ENCODE measurements around the gene ADAM33.

ADAM33 gene

DNA sequence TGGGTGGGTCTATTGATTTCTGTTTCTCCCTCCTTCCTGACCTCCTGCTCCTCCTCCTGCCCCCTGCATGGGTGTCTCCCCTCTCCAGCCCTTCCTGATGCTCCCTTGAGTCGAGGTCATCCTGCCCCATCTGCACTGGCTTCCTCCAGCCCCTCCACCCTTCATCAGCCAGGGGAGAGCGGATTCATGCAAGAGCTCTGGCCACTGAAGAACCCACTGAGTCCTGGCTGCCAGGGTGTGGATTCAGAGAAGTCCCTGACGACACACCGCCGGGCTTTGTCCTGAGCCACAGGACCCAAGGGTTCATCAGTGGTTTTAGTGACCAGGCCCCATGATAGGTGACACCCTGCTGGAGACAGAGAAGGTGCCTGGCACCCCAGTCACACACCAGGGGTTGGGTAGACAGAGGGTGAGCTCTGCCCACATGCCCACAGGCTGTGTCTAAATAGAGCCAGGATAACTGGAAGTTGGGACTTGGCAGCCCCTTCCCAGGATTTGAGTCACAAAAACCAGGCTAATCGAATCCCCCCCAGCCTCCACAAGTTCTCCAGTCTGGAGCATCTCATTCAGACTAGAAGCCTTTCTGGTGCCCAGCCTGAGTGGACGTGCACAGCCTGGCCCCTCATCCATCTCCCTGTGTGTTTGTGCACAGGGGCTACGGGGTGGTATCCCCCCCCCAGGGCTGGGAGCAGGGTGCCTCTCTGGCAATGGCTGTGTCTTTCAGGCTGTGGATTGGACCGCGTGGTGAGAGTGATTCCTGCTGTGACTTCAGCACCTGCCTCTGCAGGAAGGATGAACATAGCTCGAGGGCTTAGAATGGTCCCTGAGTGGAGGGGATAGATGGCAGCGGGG, 19.8 kb downstream of the ADAM33 start:
- Histone ChIP-seq H3K9ac (ENCODE audit: low read length) (no peak overlapping the region), H3K4me3 (ENCODE audit: low read depth, low read length) (no peak overlapping the region), H3K27me3 (ENCODE audit: control insufficient read depth, insufficient read depth, low read length) (peaks cover 47% of the 10 kb centered on the region), H3K9me3 (ENCODE audit: control insufficient read depth, insufficient read depth, low read depth, low read length) (no peaks in the 10 kb centered on the region), H3K27ac (ENCODE audit: low read depth, low read length) (no peak overlapping the region), H3K36me3 (ENCODE audit: control insufficient read depth, insufficient read depth, low read length) (no peaks in the 10 kb centered on the region), H3K4me1 (ENCODE audit: control insufficient read depth, insufficient read depth, low read length) (peaks cover 12% of the 10 kb centered on the region)

DNA sequence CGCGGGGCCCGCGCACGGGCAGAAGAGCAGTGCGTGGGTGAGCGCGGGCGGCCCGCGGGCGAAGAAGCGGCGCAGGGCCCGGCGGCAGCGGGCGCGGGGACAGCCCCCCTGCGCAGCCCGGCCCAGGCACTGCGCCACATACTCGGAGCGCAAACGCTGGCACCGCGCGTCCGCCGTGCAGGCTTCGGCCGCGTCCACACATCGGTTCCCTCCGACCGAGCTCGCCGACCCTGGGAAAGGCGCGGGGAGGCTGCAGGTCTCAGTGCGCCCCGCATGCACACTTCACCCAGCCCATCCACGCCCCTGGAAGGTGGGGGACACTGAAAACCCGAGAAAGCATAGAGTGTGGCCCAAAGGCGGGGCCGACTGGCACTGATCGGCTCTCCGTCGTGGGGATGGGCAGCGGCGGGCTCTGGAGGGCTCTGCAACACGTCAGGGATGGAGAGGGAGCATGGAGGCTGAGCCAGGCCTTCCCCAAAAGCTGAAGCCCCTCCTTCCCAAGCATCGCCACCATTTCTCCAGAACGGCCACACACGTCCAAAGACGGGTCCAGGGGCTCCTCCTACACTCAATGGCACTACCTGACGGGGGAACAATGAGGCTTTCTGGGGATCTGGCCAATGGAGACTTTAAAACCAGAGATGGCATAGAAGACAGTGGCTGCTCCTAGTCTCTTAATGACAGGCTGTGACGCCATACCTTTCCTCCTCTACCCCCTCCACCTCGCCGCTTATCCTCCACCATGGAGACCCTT, 20.6 kb downstream of the ADAM33 start:
- H3K36me3 ChIP-seq (ENCODE audit: control insufficient read depth, insufficient read depth, low read length): no peaks in the 10 kb centered on the region
- peaks cover 10% of the 10 kb centered on the region for H3K4me1 ChIP-seq (ENCODE audit: control insufficient read depth, insufficient read depth, low read length)
- no peaks in the 10 kb centered on the region for H3K9me3 ChIP-seq (ENCODE audit: control insufficient read depth, insufficient read depth, low read depth, low read length)
- peak overlapping the region; percentile 50 for H3K4me3 ChIP-seq (ENCODE audit: low read depth, low read length)
- H3K9ac ChIP-seq (ENCODE audit: low read length): no peak overlapping the region
- H3K27me3 ChIP-seq (ENCODE audit: control insufficient read depth, insufficient read depth, low read length): peaks cover 47% of the 10 kb centered on the region
- no peak overlapping the region for H3K27ac ChIP-seq (ENCODE audit: low read depth, low read length)

DNA sequence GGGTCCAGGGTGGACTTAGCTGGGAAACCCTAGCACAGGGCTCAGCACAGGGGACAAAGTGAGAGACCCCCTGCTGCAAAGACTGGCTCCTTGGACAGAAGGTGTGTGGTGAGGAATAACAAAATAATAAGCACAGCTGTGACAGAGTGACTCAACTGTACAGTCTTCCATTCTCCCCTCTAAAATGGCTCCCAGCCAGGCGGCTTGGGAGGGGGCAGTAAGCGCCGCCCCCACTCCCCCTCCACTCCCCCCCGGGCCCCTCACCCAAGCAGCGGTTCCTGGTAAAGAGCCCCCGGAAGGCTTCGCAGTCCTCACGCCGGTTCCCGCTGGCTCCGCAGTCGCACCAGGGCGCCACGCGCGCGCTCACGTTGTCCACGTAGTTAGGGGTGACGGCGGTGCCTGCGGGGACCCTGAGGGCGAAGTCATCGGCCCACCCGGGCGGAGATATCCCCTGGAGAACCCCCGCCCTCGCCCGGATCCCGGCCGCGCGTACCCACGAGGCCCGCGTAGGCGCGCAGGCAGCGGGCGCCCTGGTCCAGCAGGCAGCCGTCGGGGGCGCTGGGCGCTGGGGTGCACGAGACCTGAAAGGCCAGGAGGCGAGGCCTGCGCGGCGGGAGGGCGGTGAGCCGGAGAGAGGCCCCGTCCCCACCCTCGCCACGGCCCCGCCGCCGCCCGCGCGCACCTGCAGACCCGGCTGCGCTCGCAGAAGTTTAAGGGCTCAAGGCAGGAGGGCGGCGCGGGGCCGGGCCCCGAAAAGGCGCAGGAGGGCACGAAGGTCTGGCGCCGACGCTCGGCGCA, 21.3 kb downstream of the ADAM33 start:
- H3K4me3 ChIP-seq (ENCODE audit: low read depth, low read length): peak overlapping the region; percentile 50
- H3K9ac ChIP-seq (ENCODE audit: low read length): no peak overlapping the region
- peaks cover 47% of the 10 kb centered on the region for H3K27me3 ChIP-seq (ENCODE audit: control insufficient read depth, insufficient read depth, low read length)
- no peaks in the 10 kb centered on the region for H3K9me3 ChIP-seq (ENCODE audit: control insufficient read depth, insufficient read depth, low read depth, low read length)
- peaks cover 7% of the 10 kb centered on the region for H3K4me1 ChIP-seq (ENCODE audit: control insufficient read depth, insufficient read depth, low read length)
- H3K36me3 ChIP-seq (ENCODE audit: control insufficient read depth, insufficient read depth, low read length): no peaks in the 10 kb centered on the region
- H3K27ac ChIP-seq (ENCODE audit: low read depth, low read length): no peak overlapping the region

DNA sequence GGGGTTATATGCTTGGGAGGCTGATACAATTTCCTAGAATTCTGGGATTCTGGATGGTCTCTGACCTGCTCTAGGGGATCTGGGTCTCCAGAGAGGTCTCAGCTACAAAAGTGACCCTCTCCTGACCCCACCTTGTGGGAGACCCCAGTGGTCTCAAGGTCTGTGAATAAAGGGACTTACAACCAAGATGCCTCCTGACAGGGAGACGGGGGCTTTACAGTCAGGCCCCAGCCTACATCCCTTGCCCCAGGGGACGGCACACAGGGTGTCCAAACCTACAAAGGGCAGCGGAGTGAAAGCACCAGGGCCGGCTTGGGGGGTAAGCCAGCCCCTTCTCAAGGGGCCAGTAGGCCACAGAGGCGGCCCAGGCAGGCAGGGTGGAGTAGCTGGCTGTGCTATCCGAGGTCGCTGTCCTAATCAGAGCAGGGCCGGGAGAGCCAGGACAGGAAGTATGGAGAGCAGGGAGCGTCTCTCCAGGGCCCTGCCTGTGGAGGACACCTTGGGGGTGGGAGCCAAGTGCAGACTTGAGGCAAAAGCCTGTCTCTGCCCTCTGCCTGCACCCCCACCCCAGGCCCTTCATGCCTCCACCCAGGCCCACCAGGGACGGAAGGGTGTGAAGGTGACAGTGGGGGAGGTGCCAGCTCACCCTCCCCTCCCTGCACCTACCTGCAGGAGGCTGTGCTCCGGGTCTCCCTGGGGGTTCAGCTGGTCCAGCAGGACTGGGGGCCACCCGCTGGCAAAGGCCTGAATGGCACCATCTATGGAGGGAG, 22.1 kb downstream of the ADAM33 start:
- Histone ChIP-seq H3K4me1 (ENCODE audit: control insufficient read depth, insufficient read depth, low read length) (peaks cover 7% of the 10 kb centered on the region), H3K27me3 (ENCODE audit: control insufficient read depth, insufficient read depth, low read length) (peaks cover 47% of the 10 kb centered on the region), H3K27ac (ENCODE audit: low read depth, low read length) (no peak overlapping the region), H3K4me3 (ENCODE audit: low read depth, low read length) (no peak overlapping the region), H3K36me3 (ENCODE audit: control insufficient read depth, insufficient read depth, low read length) (no peaks in the 10 kb centered on the region), H3K9me3 (ENCODE audit: control insufficient read depth, insufficient read depth, low read depth, low read length) (no peaks in the 10 kb centered on the region), H3K9ac (ENCODE audit: low read length) (no peak overlapping the region)

DNA sequence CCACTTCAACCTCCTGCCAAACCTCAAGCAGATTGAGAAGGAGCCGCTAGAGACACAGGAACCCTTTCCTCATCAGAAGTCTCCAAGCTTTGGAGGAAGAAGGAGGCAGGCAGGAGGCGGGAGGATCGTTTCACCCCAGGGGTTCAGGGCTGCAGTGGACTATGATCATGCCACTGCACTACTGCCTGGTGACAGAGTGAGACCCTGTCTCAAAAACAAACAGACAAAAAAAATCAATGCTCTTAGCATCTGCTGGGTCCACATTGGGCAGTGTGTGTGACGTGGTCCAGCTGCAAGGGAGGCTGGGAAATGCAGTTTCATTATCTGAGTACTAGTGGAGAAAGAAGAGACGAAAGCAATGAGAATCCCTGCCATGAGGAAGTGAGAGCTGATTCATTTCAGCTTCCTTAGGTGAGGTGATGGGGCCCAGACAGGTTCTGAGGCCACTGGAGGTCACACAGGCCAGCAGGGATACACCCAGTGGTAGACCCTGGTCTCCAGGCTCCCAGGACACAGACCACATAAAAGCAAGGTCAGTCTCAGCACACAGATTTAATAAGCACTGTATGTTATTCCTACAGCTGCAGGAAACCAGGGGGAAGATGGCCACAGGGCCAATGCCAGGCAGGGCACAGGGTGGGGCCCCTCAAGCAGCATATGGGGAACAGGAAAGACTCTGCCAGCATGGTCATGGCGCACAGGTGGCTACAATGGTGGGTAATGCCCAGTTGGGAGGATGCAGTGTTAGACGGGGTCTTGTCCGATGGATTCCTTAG, 22.9 kb downstream of the ADAM33 start:
- no peaks in the 10 kb centered on the region for H3K36me3 ChIP-seq (ENCODE audit: control insufficient read depth, insufficient read depth, low read length)
- H3K4me1 ChIP-seq (ENCODE audit: control insufficient read depth, insufficient read depth, low read length): peaks cover 7% of the 10 kb centered on the region
- no peak overlapping the region for H3K4me3 ChIP-seq (ENCODE audit: low read depth, low read length)
- no peaks in the 10 kb centered on the region for H3K9me3 ChIP-seq (ENCODE audit: control insufficient read depth, insufficient read depth, low read depth, low read length)
- no peak overlapping the region for H3K9ac ChIP-seq (ENCODE audit: low read length)
- no peak overlapping the region for H3K27ac ChIP-seq (ENCODE audit: low read depth, low read length)
- H3K27me3 ChIP-seq (ENCODE audit: control insufficient read depth, insufficient read depth, low read length): peaks cover 47% of the 10 kb centered on the region

DNA sequence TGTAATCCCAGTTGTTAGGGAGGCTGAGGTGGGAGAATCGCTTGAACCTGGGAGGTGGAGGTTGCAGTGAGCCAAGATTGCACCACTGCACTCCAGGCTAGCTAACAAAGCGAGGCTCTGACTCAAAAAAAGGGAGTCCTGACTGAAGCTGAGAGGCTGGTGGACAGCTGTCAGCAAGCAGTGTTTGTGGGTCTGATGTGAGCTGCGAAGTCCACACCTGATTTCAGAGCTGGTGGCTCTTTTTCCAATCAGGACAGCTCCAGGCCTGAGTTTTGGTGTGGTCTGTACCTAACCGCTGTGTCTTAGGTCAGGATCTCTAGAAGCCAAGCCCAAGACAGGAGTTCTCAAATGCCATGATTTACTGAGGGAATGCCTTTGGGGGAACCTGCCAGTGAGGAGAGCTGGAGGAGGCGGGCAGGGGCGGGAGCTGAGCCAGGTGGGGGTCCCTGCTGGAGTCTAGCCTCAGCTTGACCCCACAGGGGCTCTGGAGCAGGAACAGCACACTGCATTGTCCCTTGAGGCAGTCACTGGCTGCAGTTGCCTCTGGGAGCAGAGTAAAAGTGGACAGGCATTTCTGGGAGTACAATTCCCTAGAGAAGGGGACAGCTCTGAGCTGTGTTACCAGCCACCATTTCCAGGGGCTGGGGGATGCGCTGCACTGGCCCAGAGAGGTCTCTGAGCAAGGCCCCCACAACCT, 23.6 kb downstream of the ADAM33 start:
- Histone ChIP-seq H3K27me3 (ENCODE audit: control insufficient read depth, insufficient read depth, low read length) (peaks cover 44% of the 10 kb centered on the region), H3K36me3 (ENCODE audit: control insufficient read depth, insufficient read depth, low read length) (no peaks in the 10 kb centered on the region), H3K4me3 (ENCODE audit: low read depth, low read length) (no peak overlapping the region), H3K9ac (ENCODE audit: low read length) (no peak overlapping the region), H3K4me1 (ENCODE audit: control insufficient read depth, insufficient read depth, low read length) (peaks cover 7% of the 10 kb centered on the region), H3K27ac (ENCODE audit: low read depth, low read length) (no peak overlapping the region), H3K9me3 (ENCODE audit: control insufficient read depth, insufficient read depth, low read depth, low read length) (no peaks in the 10 kb centered on the region)

DNA sequence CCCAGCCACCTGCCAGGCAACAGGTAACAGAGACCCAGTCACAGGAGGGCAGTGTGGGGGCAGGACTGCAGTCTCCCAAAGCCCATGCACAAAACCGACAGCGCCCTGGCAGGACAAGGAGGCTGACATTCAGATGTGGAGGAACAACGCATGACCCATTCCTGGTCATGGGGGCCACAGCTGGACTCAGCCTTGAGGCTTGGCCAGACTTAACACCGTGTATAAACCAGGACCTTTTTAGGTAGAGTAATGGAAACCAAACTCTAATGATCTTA, 26.7 kb downstream of the ADAM33 start:
- peaks cover 5% of the 10 kb centered on the region for H3K4me1 ChIP-seq (ENCODE audit: control insufficient read depth, insufficient read depth, low read length)

DNA sequence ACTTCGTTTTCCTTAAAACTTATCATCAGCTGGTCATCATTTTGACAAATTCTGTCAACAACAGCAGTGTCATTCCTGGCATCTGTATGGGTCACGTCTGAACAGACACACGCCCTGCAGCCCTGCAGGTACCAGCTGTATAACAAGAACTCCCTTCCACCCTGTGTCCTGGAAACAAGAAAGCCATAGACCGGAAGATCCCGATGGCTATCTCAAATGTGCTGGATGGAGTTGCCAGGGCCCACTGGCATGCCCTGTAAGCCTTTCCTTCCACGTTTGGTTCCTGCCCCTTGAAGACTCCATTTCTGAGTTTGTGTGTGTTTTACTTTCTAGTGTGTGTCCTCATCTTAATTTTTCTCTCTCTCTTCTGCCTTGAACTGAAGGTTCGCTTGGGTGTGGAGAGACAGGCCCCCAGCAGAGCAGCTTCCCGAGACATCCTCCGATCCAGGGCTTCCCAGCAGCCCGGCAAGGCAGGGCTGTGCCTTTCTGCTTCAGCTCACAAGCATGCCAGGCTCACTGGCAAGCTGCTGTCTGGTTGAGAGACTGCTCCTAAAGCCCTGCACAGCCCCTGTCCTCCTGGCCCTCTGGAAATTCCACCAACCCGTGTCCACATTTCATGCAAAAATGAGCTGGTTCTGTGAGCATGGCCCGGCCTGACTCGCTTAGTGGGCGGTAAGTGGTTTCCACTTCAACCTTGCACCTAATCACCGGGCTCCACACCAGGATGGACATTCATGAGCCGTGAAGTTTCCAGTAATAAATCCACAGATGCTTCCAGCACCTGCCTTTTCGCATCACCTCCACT, 27.3 kb downstream of the ADAM33 start:
- H3K27ac ChIP-seq (ENCODE audit: low read depth, low read length): no peak overlapping the region
- H3K36me3 ChIP-seq (ENCODE audit: control insufficient read depth, insufficient read depth, low read length): no peaks in the 10 kb centered on the region; the same call in 1 of the 2 replicates
- no peaks in the 10 kb centered on the region for H3K9me3 ChIP-seq (ENCODE audit: control insufficient read depth, insufficient read depth, low read depth, low read length)
- H3K4me3 ChIP-seq (ENCODE audit: low read depth, low read length): no peak overlapping the region
- no peak overlapping the region for H3K9ac ChIP-seq (ENCODE audit: low read length)
- H3K4me1 ChIP-seq (ENCODE audit: control insufficient read depth, insufficient read depth, low read length): no peaks in the 10 kb centered on the region; the same call in 1 of the 2 replicates
- peaks cover 7% of the 10 kb centered on the region for H3K27me3 ChIP-seq (ENCODE audit: control insufficient read depth, insufficient read depth, low read length)

More for the DNA sequence above, 26.7 kb downstream of the ADAM33 start:
- Histone ChIP-seq H3K36me3 (ENCODE audit: control insufficient read depth, insufficient read depth, low read length) (no peaks in the 10 kb centered on the region), H3K27ac (ENCODE audit: low read depth, low read length) (no peak overlapping the region), H3K4me3 (ENCODE audit: low read depth, low read length) (no peak overlapping the region), H3K27me3 (ENCODE audit: control insufficient read depth, insufficient read depth, low read length) (peaks cover 13% of the 10 kb centered on the region), H3K9ac (ENCODE audit: low read length) (no peak overlapping the region), H3K9me3 (ENCODE audit: control insufficient read depth, insufficient read depth, low read depth, low read length) (no peaks in the 10 kb centered on the region)

DNA sequence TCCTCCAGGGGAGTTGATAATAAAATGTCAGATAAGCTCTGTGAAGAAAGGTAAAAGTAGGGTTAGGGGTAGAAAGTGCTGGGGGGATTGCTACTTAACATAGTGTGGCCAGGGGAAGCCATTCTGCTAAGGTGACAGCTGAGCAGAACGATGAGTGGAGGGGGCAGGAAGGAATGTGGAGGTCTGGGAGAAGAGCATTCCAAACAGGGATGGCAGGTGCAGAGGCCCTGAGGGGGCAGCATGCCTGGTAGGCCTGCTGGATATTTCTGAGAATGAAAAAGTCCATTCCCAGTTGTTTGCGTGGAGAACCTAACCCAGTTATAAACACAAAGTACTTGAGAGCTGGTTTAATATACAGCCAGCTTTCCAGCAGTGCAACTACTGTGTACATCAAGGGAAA, 27.9 kb downstream of the ADAM33 start:
- Histone ChIP-seq H3K4me1 (ENCODE audit: control insufficient read depth, insufficient read depth, low read length) (no peaks in the 10 kb centered on the region; the same call in 1 of the 2 replicates), H3K27ac (ENCODE audit: low read depth, low read length) (no peak overlapping the region)

More for the DNA sequence above, 27.9 kb downstream of the ADAM33 start:
- H3K27me3 ChIP-seq (ENCODE audit: control insufficient read depth, insufficient read depth, low read length): peaks cover 1% of the 10 kb centered on the region
- no peak overlapping the region for H3K4me3 ChIP-seq (ENCODE audit: low read depth, low read length)
- no peaks in the 10 kb centered on the region; the same call in 1 of the 2 replicates for H3K36me3 ChIP-seq (ENCODE audit: control insufficient read depth, insufficient read depth, low read length)
- H3K9me3 ChIP-seq (ENCODE audit: control insufficient read depth, insufficient read depth, low read depth, low read length): no peaks in the 10 kb centered on the region
- H3K9ac ChIP-seq (ENCODE audit: low read length): no peak overlapping the region
